Right ventricle myocardium superior (tissue), 1 donor: ENCODE results near the gene TUBB4A. TPM values are rescaled to one million over a fixed set of nuclear protein-coding genes. Genes with fewer than 3 reads are reported as not detected.
"Not testable (repeated sequence)": the region's sequence is repeated elsewhere in the genome, so short reads cannot be mapped to it uniquely, and the experiment has no call there.

Experiments
- ATAC-seq: fragments of 200-7000 bp; cut with Tn5 transposase; one replicate; pipeline ENCODE4 v1.9.1; 2020; ENCODE audit warnings: mild to moderate bottlenecking; ENCODE audit not compliant: poor library complexity
- DNase-seq: peaks from one replicate; pipeline ENCODE4 v3.0.0-alpha.2; 2020
- intact Hi-C: fragments of 100-400 bp; cut with DNase I; formaldehyde crosslinking; loops from one replicate; pipeline ENCODE4 v1.11.2; 2022
- total RNA-seq: library from RNA; stranded (reverse); fragmentation: NEBNext Ultra II Directional; extraction: Animal tissue kit (Norgen Biotek cat#: 25700); gene quantifications from one replicate; pipeline ENCODE4 v1.2.1, GENCODE V29; 2021
- donor health status: DM: no; HTN: yes; CAD: no; lungs with severe emphysema.

TUBB4A gene
- total RNA-seq, 1 donor from 2014 or later: 10.8 TPM

DNA sequence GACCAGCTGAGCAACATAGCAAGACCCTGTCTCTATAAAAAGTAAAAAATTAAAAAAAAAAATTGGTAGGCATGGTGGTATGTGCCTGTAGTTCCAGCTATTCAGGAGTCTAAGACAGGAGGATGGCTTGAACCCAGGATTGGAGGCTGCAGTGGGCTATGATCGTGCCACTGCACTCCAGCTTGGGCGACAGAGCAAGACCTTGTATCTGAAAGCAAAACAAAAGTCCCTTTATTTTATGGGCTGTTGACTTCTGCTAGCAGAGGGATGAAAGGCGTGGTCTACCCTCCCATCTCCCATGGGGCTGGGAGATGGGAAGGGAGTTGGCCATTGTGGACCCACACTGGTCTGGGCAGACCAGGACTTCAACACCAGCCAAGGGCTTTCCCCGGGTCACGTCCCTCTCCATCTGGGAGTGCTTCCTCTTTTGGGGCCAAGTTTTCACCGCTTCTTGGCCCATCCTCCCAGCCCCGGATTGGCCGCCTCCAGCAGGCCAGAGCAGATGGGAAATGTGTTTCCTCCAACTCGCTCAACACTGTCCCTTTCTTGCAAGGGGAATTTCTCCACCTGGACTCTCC, 26.5 kb upstream of the TUBB4A start:
- intact Hi-C loops: no loop called here
- DNase-seq (peak; percentile 85), ATAC-seq (peak; percentile 64)

DNA sequence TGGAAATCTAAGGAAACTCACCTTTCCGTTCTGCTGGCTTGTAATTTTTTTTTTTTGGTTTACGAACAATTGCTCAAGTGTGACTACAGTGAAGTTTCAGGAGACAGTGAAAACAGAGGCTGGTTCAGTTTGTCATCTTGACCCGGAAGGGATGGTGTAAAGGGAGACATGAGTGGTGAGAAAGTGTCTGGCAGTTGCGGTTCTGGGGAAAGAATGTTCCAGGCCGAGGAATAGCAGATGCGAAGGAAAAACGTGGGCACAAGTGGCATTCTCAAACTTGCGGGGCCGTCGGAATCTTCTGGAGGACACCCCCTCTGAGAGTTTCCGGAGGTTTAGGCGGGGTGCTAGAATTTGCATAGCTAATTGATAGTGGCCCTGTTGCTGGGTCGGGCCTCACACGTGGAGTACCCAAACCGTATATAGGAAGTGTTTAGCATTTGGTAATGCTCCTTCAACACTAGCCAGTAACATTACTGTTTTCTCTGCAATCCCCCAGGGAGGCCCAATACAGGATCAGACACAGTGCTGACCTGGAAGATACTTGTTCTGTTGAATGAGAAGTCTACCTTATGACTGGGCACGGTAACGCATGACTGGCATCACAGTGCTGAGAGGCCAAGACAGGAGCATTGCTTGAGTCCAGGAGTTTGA, 25.9 kb upstream of the TUBB4A start:
- DNase-seq (no peak), ATAC-seq (no peak)
- intact Hi-C loops: no loop called here

DNA sequence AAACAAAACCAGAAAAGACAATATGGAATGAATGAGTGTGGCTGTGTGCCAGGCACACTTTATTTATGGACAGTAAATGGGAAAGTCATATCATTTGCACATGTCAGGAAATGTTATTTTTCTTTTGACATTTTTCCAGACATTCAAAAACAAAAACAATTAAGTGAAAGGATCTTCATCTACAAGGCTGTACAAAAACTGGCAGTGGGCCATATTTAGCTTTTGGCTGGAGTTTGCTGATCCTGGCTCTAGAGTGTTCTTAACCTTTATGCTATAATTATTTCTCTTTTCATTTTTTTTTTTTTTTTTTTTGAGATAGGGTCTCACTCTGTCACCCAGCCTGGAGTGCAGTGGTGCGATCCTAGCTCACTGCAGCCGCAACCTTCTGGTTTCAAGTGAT, 22.2 kb upstream of the TUBB4A start:
- intact Hi-C loops: no loop called here
- DNase-seq (no peak), ATAC-seq (no peak)

DNA sequence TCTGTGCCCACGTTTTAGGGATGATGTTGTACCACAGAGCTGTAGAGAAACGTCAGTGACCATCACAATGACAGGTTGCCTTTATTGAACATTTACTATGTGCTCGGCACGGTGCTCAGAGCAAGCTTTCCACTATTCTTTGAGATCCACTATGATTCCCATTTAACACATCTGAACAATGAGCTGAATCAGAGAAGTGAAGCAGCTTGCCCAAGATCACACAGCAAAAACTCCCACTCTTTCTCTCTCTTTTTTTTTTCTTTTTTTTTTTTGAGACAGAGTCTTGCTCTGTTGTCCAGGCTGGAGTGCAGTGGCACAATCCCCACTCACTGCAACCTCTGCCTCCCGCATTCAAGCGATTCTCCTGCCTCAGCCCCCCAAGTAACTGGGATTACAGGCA, 20.6 kb upstream of the TUBB4A start:
- DNase-seq: no peak
- intact Hi-C loops: no loop called here

DNA sequence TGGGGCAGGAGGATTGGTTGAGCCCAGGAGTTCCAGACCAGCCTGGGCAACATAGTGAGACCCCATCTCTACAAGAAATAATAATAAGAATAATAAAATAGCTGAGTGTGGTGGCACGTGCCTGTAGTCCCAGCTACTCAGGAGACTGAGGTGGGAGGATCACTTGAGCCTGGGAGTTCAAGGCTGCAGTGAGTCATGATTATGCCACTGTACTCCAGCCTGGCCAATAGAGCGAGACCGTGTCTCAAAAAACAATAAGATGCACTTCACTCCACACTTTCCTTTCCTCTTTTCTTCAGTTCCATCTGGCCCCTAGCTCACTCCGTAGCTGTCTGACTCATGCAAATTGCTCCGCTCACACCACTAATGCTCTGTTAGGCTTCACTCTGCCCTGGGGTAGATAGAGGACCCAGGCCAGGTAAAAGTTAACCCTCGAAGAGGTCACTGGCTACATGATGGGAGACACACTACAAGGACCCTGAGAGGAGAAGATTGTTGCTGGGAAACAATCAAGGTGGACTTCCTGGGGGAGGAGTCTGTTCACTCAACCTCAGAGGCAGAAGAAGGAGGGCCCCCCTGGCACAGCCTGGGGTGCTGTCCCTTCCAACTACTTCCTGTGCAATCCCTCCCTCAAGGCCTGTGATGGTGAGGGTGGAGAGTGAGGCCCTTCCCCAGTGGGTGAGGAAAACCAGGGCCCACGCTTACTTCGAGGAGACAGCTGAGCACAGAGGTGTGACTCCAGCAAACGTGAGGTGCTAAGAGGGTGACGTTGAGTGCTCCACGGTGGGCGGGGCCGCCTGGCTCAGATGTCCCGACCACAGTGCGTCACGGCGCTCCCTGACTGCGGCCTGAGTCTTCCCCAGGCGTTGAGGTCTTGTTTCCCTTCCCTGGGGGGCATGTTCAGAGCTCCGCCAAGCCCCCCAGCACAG, 19.9 kb upstream of the TUBB4A start:
- ATAC-seq: no peak
- DNase-seq: peak; percentile 50
- intact Hi-C loops: no loop called here

More for the DNA sequence above, 20.6 kb upstream of the TUBB4A start:
- no peak for ATAC-seq

DNA sequence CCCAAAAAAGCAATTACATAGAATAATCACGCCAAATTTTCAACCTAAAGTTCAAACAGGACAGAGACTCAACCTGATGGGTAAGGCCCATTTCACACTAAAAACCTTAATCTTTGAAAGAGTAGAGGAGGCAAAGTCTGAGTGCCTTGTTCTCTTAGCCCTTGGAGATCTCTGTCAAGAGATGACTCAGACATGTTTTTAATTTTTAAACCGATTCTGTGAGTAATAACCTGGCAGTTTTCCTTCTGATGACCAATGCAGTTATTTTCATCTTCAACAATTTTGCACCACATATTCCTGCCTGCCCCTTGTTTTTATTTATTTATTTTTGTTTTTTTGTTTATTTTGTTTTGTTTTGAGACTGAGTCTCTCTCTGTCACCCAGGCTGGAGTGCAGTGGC, 17.2 kb upstream of the TUBB4A start:
- DNase-seq (no peak), ATAC-seq (no peak)
- intact Hi-C loops: loop anchor here (5.0 kb wide), 1 partner anchor 113 kb away; no protein-coding TSS in a partner anchor

DNA sequence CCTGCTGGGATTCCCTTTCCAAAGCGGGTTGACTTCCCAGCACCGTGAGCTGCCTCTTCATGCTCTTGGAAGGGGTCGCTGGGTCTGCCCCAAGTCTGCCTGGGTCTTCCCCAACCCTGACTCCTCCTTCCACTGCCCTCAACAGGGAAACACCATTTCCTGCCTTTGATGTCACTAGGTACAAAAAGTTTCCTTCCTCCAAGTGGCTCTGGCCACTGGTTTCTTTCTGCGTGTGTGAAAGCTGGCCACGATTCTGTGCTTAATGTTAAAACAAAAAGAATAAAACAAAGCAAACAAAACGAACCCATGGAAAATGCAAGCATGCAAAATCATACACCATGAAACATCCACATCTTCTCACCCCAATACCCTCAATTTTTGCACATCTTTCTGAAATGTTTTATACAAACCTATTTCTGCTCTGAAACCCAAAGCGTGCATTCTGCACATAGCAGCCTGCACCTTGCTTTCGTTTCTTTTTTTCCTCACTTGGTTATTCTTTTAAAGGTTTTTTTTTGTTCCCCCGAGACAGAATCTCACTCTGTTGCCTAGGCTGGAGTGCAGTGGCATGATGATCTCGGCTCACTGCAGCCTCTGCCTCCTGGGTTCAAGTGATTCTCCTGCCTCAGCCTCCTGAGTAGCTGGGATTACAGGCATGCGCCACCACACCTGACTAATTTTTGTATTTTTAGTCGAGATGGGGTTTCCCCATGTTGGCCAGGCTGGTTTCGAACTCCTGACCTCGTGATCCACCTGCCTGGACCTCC, 16.2 kb upstream of the TUBB4A start:
- DNase-seq (no peak), ATAC-seq (no peak)
- intact Hi-C loops: loop anchor here (5.0 kb wide), 1 partner anchor 114 kb away; no protein-coding TSS in a partner anchor

DNA sequence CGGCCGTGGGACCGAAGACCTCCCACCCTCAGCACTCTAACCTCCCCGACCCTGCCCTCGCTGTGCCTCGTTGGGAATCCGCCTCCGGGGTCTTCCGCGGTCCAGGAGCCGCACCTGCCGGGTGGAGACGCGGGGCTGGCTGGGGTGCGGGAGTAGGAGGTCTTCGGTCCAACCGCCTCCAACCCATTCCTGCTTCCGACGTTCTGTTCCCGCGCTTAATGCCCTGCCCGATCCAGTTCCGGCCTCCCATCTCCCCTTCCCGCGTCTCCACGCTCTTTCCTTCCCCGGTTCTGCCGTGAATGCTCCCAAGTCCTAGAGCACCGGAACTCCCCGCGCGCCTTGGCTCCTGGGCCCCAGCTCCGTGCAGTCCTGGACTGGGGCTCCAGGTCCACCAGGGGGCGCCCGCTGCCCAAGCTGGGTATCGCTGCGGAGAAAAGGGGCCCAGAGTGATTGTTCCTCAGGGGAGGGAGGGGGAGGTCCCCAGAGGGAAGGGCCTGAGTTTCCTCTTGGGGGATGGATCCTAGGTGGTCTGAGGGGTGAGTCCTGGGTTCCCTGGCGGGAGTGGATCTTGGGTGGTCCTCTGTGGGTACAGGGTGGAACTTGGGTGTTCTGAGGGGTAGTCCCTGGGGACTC, 14.7 kb upstream of the TUBB4A start:
- intact Hi-C loops: loop anchor here (5.0 kb wide), 1 partner anchor 116 kb away; no protein-coding TSS in a partner anchor
- DNase-seq: peak; percentile 94
- ATAC-seq: peak; percentile 96

DNA sequence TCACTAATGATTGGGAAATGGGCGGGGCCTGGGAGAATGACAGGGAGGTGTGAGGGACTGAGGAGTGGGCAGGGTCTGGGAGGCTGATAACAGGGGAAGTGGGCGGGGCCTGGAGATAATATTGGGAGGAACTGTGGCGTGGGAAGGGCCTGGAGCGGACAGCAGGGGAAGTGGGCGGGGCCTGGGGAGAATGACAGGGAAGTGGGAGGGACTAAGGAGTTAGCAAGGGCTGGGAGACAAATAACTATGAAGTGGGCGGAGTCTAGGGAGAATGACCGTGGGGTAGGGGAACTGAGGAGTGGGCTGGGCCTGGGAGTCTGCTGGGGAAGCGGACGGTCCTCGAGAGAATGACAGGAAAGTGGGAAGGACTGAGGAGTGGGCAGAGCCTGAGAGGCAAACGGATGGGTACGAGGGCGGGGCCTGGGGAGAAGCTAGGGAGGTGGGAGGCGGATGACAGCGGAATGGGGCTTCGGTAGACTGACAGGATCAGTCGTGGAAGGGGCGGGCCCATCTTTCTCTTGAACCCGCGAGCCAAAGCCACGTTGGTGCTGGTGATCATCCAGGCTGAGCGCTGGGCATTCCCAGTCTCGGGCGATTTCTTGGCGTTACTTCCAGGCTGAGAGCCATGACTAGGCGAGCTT, 14.0 kb upstream of the TUBB4A start:
- DNase-seq (peak; percentile 96), ATAC-seq (peak; percentile 93)
- intact Hi-C loops: loop anchor here (5.0 kb wide), 1 partner anchor 116 kb away; no protein-coding TSS in a partner anchor

DNA sequence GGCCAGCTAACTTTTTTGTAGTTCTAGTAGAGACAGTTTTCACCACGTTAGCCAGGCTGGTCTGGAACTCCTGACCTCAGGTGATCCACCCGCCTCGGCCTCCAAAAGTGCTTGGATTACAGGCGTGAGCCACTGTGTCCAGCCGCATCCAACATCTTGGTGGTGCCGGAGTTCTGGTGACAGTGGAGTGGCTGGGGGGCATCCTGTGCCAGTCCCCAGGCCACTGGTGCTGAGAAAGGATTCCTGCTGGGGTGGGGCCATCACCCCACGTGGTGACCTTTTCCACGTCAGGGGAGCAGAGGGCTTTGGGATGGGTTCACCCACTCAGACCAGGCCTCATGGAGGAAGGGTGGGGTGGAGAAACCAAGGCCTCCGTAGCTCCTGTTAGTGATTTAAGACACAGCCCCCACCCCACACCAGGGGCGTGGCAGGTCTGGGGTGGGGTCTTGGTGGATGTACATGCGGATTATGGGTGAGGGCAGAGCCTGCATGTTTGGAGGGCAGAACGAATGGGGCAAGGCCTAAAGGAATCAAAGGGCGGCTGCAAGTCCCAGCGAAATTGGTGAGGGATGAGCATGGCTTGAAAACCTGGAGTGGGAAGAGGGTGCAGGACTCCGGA, 12.9 kb upstream of the TUBB4A start:
- intact Hi-C loops: loop anchor here (5.0 kb wide), 1 partner anchor 117 kb away; no protein-coding TSS in a partner anchor
- ATAC-seq (no peak), DNase-seq (no peak)

DNA sequence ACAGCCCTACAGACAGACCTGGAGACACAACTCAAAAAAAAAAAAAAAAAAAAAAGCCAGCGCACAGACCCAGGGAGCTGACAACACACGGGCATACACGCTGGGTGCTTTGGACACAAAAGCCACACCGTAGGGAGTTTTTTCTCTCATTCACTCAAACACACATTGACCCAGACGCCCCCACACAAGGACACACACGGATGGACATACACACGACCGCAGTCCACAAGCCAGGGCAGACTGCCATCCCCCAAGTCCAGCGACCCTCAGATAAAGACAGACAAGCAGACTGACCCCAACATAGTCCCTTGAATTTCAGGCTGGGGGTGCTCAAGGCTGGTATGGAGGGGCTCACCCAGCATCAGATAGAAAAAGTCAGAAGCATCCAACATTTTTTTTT, 12.0 kb upstream of the TUBB4A start:
- intact Hi-C loops: no loop called here
- ATAC-seq (no peak), DNase-seq (no peak)

DNA sequence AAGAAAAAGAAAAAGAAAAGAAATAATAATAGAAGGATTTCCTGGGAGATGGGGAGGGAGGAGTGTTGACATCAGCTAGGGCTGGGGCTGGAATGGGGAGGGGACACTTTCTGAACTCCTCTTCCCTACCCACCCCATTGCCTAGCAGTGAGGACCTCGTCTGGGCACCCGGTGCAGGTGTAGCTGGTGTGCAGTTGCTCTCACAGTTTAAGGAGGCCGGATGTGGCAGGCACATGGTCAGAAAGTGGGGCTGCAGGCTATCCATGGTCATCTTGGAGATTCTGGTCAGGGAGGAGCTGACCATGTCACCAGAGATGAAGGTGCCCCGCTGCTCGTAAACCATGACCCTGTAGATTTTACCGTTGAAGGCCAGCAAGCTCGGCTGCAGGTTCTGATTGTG, 8.5 kb upstream of the TUBB4A start:
- DNase-seq: no peak
- intact Hi-C loops: no loop called here
- ATAC-seq: no peak

DNA sequence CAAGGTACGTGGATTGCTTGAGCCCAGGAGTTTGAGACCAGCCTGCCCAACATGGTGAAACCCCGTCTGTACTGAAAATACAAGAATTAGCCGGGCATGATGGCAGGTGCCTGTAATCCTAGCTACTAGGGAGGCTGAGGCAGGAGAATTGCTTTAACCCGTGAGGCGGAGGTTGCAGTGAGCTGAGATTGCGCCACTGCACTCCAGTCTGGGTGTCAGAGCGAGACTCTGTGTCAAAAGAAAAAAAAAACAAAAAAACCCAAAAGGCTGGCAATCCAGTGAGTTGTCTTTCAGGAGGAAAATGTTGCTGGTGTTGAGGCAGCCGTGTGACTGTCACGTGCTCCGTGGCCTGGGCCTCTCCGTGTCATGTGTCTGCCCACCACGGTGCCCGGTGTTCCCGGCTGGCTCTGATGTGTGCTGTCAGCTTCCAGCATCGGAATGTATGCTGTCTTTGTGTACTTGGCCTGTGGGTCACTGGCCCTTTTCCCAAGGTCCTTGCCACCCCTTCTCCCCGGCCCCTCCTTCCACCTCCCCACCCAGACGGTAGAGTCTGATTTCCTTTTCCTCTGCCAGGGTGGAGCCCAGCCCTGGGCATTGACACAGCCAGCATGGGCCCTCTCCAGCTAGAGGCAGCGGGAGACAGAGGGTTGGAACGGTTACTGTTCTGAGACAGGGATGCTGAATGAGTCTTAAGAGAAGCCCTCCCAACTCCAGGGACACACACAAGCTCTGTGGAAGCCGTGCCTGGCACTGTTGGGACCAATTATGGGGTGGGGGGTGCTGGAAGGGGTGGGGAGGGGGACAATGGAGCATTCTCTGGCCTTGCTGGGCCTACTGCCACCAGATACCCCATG, 7.2 kb upstream of the TUBB4A start:
- peak; percentile 71 for ATAC-seq
- intact Hi-C loops: no loop called here
- DNase-seq: peak; percentile 47

DNA sequence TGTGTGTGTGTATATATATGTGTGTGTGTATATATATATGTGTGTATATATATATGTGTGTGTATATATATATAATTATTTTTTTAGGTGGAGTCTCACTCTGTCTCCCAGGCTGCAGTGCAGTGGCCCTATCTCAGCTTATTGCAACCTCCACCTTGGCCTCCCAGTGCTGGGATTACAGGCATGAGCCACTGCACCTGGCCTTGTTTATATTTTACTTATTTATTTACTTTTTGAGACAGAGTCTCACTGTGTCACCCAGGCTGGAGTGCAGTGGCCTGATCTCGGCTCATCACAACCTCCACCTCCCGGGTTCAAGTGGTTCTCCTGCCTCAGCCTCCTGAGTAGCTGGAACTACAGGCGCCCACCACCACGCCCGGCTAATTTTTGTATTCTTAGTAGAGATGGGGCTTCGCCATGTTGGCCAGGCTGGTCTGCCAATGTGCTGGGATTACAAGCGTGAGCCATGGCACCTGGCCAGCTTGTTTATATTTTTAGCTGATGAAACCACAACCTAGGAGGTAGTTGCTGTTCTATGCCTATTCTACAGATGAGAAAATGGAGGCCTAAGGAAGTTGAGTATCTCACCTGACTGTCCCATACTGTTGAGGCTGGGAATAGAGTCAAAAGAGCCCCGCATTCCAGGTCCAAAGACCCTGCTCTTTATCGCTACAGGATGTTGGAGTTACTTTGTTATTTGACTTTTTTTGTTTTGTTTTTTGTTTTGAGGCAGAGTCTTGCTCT, 6.1 kb upstream of the TUBB4A start:
- intact Hi-C loops, DNase-seq, ATAC-seq: not testable (repeated sequence)

DNA sequence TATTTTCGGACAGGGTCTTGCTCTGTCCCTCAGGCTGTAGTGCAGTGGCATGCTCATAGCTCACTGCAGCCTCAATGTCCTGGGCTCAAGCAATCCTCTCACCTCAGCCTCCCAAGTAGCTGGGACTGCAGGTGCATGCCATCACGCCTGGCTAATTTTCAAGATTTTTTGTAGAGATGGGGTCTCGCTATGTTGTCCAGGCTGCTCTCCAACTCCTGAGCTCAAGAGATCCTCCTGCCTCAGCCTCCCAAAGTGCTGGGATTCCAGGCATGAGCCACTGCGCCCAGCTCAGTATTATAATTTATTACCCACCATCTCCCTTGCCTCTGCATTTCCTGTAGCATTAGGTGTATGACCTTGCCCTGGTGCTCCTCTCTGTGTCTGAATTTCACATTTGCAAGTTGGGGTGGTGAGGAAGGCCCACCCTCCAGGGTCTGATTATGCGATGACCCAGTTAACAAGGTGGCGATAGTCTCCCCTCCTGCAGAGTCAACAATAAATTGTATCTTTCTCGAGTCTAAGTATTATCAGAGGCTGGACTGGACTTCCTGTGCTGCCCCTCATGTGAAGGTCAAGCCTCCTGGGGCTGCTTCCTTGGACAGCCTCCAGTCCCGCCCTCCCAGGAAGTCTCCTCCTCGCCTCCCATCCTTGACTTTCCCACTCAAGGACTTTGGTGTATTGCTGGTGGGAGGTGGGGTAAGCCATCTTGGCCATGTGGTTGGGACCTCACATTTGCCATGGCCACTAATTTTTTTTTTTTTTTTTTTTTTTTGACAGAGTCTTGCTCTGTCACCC, 1.5 kb upstream of the TUBB4A start:
- DNase-seq (peak; percentile 52), ATAC-seq (peak; percentile 34)
- intact Hi-C loops: no loop called here
